ENCODE measurements around the gene RMDN2. TPM values are rescaled to one million over a fixed set of nuclear protein-coding genes. Genes with fewer than 3 reads are reported as not detected.

Gene RMDN2
- polyA plus RNA-seq, 3 donors, result 2.8 to 7.3 (median 6.3) TPM

- 93 to 96% (median 93%) methylated on average over 7 of the region's 7 CpGs for WGBS, 3 donors
- H3K27ac ChIP-seq (ENCODE audit: low read depth, low read length), result no peak overlapping the region
Observed at GRCh38 chr2:37894047-37894446, 31.0 kb upstream of the RMDN2 start.

- H3K27ac ChIP-seq (ENCODE audit: low read depth, low read length), result no peak overlapping the region
- 60 to 75% (median 64%) methylated on average over 4 of the region's 4 CpGs for WGBS, 3 donors
Observed at GRCh38 chr2:37894601-37895000, 30.5 kb upstream of the RMDN2 start.

GRCh38 chr2:37895140-37895539 lies 29.9 kb upstream of the RMDN2 start:
- whole genome bisulfite sequencing, 3 donors, result 63 to 90% (median 72%) methylated on average over 3 of the region's 3 CpGs

DNA sequence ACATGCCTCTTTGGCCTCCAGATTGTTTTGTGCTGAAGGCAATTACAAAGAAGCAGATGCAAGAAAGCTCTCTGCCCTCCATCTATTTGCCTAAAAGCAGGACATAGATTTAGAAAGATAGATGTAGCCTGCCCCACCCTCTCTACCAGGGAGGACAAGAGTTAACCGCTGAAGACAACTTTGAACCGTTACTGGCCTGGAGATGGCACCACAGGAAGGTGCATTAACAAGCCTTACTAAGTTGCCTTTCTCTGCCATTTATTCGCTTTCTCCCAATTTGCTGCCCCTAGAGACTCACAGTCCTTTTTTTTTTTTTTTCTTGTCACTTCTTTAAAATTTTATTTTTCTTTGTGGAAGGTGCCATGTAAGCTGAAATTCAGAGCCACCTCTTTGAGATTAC lies 28.8 kb upstream of the RMDN2 start:
- no peak overlapping the region for H3K27ac ChIP-seq (ENCODE audit: low read depth, low read length)
- WGBS, 3 donors, result 68 to 77% (median 68%) methylated on average over 3 of the region's 3 CpGs

More at GRCh38 chr2:37895140-37895539, 29.9 kb upstream of the RMDN2 start:
- H3K27ac ChIP-seq (ENCODE audit: low read depth, low read length), result no peak overlapping the region

GRCh38 chr2:37897511-37897910 lies 27.6 kb upstream of the RMDN2 start:
- WGBS, 3 donors, result 32 to 61% (median 60%) methylated on average over 3 of the region's 3 CpGs
- H3K27ac ChIP-seq (ENCODE audit: low read depth, low read length), result no peak overlapping the region

GRCh38 chr2:37898448-37898847 lies 26.6 kb upstream of the RMDN2 start:
- no peak overlapping the region for H3K27ac ChIP-seq (ENCODE audit: low read depth, low read length)

DNA sequence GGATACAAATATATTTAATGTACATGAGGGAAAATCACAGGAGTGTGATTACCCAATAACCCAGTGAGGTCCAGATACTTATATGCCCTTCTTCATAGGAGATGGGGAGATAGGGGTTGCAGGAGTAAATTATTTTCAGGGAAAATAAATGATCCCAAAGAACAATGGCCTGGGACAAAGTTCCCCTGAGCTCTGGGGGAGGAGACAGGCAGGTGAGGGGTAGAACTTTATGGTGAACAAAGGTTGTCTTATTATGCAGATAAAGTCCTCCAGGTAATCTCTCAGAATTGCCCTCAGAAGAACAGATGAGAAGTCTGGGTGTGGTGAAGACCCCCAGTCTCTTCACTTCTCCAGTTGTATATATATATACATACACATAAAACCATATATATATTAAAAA lies 22.1 kb upstream of the RMDN2 start:
- H3K27ac ChIP-seq (ENCODE audit: low read depth, low read length), result no peak overlapping the region

DNA sequence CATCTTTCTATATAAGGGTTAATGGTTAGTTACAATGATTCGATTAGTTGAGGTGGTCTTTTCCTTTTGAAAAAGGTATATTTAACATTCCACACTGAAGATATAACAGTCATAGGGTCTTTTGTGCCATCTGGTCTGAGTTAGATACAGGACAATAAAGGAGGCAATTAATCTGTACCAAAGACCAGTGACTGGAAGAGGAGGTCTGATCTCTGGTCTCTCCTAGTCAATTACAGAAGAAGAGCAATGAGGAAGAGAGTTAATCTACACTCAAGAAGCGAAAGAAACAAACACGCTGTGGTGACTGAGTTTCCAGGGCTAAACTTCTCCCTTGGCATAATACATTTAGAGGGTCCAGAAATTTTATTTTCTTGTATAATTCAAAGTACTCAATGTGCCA lies 20.7 kb upstream of the RMDN2 start:
- no peak overlapping the region for H3K27ac ChIP-seq (ENCODE audit: low read depth, low read length)
- 78 to 88% (median 87%) methylated on average over 3 of the region's 3 CpGs for WGBS, 3 donors

- WGBS, 3 donors, result 71 to 81% (median 73%) methylated on average over 5 of the region's 5 CpGs
Observed at GRCh38 chr2:37904993-37905392, 20.1 kb upstream of the RMDN2 start.

DNA sequence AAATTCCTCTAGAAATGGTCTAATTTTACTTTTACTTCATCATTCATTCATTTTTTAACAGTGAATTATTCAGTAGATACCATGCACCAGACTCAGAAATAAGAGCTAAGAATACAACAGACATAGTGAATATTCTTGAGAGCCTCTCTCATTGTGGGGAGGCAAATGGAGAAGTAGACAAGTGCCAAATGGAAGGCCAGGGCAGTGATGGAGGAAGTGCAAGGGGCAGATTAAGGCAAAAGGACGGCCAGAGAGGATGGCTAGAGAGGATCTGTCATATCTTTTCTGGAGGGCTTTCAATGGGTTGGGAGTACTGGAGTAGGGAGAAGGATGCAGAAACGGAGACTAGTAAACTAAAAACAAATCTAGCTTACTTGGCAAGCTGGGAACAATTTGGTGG lies 19.0 kb upstream of the RMDN2 start:
- no peak overlapping the region for H3K27ac ChIP-seq (ENCODE audit: low read depth, low read length)
- WGBS, 3 donors, result 56 to 75% (median 59%) methylated on average over 2 of the region's 2 CpGs

More at GRCh38 chr2:37904993-37905392, 20.1 kb upstream of the RMDN2 start:
- H3K27ac ChIP-seq (ENCODE audit: low read depth, low read length), result no peak overlapping the region

DNA sequence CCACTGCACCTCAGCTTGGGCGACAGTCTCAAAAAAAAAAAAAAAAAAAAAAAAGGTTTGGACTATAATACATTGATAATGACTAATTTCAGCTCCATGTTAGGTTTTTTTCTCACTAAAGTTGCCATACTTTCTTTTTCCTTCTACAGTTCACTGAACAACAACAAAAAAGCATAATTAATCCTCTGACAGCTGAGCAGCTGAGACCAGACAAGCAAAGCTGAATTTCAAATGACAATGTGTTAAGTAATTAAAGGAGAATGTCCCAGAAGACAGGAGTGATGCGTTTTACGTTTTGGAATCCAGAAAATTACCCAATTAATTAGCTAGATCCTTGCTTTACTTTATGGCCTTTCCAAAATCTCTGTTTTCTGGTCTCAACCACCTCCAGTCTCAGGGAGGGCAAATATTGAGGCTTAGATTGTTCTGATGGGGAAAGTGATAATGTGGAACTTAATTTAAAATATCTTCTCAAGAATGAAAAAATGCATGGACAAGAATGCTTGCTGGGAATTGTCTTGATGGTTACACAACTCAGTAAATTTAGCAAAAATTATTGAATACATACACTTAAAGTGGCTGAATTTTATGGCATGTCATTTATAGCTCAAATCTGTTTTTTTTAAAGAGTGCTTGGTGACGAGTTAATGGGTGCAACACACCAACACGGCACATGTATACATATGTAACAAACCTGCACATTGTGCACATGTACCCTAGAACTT lies 17.4 kb upstream of the RMDN2 start:
- no peak overlapping the region for H3K27ac ChIP-seq (ENCODE audit: low read depth, low read length)
- WGBS, 3 donors, result 69 to 76% (median 75%) methylated on average over 5 of the region's 5 CpGs

GRCh38 chr2:37911296-37911873 lies 13.7 kb upstream of the RMDN2 start:
- 65 to 77% (median 69%) methylated on average over 4 of the region's 4 CpGs for WGBS, 3 donors
- H3K27ac ChIP-seq (ENCODE audit: low read depth, low read length), result no peak overlapping the region

- 58 to 86% (median 65%) methylated on average over 1 of the region's 1 CpG for WGBS, 3 donors
- no peak overlapping the region for H3K27ac ChIP-seq (ENCODE audit: low read depth, low read length)
Observed at GRCh38 chr2:37912056-37912455, 13.0 kb upstream of the RMDN2 start.

DNA sequence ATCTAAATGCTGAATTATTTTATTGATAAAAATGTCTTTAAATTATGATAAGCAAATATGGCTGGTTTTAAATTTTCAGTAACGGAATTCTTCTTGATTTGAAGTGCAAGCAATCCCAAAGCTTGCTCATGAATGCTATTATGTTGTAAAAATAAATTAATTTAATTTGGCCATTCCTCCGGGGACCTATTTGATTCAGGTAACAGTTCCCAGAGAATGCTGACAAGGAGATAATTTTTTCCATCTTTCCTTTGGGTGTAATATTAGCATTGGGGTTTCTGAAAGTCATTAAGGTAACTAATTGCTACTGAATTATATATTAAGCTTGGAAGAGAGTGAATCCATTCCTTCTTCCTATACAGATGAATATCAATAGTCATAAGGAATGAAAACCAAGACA lies 12.5 kb upstream of the RMDN2 start:
- 87 to 96% (median 93%) methylated on average over 2 of the region's 2 CpGs for WGBS, 3 donors

GRCh38 chr2:37914340-37914739 lies 10.7 kb upstream of the RMDN2 start:
- no peak overlapping the region for H3K27ac ChIP-seq (ENCODE audit: low read depth, low read length)
- WGBS, 3 donors, result 87 to 94% (median 93%) methylated on average over 5 of the region's 5 CpGs

More for the DNA sequence above, 12.5 kb upstream of the RMDN2 start:
- no peak overlapping the region for H3K27ac ChIP-seq (ENCODE audit: low read depth, low read length)

DNA sequence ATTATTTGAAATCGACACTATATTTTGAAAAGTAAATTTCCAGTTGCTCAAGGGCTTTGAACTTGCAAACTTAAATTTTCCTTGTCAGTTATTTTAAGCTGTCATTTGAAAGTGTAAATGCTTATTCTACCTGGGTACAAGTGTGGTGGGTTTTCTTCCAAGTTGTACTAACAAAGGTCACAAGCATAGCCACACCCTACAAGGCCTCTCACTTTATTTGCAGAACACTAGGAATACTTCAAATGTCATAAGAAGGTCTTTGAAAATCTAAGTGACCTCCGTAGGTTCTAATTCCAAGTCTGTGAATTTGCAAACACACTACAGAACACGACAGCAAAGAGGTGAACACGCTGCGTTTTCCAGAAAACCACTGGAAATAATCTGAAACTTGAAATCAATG lies 9.3 kb upstream of the RMDN2 start:
- WGBS, 3 donors, result 50 to 89% (median 78%) methylated on average over 5 of the region's 5 CpGs

DNA sequence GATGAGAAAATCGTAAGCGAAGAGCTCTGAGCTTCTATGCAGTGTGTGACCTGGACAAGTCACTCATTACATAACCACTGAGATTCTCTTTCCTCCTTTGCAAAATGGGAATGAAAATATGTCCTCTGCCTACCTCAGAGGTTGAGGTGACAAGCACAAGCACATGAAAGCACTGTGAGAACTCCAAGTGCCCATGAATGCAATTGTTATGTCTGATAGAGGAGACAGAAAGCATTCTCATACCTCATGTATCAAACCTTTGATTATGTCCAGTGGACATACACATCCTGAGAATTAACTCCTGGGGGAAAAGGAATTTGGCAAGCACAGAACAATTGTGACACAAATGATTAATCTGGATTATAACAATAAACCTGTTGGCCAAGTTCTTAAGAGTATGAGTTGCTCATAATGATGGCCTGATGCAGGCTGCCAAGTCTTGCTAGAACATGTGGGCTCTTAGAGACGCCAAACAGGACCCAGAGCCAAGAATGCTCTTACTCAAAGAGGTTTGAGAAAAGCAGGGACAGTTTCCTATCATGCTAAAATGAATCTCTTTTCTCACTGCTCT lies 8.5 kb upstream of the RMDN2 start:
- H3K27ac ChIP-seq (ENCODE audit: low read depth, low read length), result no peak overlapping the region
- 45 to 62% (median 54%) methylated on average over 3 of the region's 3 CpGs for WGBS, 3 donors

More for the DNA sequence above, 9.3 kb upstream of the RMDN2 start:
- no peak overlapping the region for H3K27ac ChIP-seq (ENCODE audit: low read depth, low read length)

DNA sequence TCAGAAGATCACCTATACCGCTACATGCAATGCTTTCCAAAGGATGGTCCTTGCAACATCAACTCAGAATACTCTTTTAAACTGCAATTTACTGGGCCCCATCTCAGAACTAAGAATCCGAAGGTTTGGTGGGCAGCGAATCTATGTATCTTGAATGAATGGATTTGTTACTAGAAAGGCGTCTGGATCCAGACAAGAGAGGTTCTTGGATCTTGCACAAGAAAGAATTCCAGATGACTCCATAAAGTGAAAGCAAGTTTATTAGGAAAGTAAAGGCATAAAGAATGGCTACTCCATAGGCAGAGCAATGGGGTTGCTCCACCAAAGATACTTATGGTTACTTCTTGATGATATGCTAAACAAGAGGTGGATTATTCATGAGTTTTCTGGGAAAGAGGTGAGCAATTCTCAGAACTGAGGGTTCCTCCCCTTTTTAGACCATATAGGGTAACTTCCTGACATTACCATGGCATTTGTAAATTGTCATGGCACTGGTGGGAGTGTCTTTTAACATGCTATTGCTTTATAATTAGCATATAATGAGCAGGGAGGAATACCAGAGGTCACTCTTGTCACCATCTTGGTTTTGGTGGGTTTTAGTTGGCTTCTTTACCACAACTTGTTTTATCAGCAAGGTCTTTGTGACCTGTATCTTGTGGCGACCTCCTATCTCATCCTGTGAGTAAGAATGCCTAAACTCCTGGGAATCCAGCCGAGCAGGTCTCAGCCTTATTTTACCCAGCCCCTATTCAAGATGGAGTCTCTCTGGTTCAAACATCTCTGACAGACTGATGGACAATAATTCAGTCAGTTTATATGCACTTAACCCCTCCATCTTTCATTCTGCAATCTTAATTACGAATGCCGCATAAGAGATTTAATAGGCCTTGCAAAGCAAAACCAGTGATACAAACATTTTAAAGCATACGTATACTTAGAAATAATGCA lies 7.5 kb upstream of the RMDN2 start:
- no peak overlapping the region for H3K27ac ChIP-seq (ENCODE audit: low read depth, low read length)
- WGBS, 3 donors, result 86 to 91% (median 90%) methylated on average over 9 of the region's 9 CpGs

DNA sequence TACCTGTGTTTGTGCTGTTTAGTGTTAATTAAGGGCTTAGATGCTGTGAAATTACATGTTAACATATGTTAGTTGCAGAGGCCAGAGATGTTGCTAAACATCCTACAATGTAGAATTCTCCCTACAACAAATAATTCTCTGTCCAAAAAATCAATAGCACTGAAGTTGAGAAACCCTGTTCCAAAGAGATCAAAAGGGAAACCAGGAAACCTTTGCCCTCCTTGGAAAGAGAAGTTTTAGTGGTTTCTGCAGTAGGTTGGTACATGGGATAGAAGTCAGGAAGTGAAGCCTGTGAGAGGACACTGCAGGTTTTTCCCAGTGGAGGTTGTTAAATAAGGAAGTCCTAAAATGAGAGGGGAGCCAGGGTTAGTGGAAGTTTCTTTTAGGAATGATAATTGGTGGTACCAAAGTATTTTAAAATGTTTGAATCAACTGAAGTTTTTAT lies 6.3 kb upstream of the RMDN2 start:
- no peak overlapping the region for H3K27ac ChIP-seq (ENCODE audit: low read depth, low read length)
